Activated CD4-positive, CD25-positive, alpha-beta regulatory T cell (primary cell): Measurements from ENCODE around the gene NPDC1.
"Not testable (repeated sequence)": the region's sequence is repeated elsewhere in the genome, so short reads cannot be mapped to it uniquely, and the experiment has no call there.

Source experiments
- DNase-seq, 4 experiments: peaks; one replicate each; lab custom pipeline; 2025; lab: John Stamatoyannopoulos, UW

The NPDC1 gene

DNA sequence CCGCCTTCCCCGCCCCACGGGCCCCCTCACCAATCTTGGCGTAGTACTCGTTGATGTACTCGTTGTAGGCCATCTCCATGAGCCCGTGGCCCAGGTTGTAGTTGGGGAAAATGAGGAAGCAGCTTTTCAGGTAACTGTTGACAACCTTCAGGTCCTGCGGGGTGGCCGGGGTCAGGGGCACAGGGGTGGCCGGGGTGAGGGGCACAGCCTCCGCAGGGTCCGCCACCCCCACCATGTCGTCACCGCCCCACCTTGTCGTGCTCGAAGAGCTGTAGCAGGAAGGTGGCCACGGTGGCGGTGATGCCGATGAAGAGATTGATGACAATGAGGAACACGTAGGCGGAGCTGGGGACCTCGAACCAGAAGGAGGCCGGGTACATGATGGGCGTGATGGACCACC lies 34.8 kb downstream of the NPDC1 start:
- DNase-seq = no peak

DNA sequence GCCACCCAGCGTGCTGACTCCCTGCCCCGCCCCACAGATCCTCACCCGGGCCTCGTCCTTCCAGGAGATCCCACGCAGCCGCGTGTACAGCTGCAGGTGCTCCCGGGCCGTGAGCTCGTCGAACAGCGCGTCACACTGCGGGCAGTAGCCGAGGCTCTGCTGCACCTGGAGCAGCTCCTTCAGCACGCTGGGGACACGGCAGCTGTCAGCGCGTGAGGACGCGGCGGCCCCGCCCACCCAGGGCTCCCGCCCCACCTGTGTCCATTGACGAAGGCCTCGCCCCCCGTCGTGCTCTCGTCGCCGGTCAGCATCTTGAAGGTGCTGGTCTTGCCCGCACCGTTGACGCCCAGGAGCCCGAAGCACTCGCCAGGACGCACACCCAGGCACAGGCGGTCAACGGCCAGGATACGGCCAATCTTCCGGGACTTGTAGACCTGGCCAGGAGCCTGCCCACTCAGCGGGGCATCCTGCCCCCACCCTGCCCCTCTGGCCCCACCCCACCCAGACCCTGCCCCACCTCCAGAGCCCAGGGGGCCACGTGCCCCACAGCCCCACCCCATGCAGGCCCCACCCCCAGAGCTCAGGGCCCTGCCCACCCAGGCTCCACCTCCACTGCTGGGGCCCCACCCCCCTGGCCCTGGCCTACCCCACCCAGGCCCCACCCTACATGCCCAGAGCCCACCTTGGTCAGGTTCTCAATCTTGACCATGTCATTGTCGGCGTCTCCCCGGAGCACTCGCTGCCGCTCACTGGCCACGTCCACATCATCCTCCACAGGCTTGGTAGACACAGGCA lies 35.8 kb downstream of the NPDC1 start:
- no peak for DNase-seq

DNA sequence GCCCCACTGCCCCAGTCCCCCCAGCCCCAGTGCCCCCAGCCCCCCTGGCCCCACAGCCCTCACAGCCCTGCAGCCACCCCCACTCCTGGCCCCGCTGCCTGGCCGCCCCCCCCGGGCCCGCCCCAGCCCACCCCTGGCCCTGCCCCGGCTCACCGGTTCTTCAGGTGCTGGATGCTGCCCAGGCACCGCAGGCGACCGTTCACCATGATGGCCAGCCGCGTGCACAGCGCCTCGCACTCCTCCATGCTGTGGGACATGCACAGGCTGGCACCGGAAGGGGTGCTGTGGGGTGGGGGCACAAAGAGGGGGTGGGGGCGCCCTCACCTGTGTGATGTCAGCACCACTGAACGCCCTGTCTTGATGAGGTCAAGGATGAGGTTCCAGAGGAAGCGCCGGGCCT lies 36.8 kb downstream of the NPDC1 start:
- DNase-seq = no peak

DNA sequence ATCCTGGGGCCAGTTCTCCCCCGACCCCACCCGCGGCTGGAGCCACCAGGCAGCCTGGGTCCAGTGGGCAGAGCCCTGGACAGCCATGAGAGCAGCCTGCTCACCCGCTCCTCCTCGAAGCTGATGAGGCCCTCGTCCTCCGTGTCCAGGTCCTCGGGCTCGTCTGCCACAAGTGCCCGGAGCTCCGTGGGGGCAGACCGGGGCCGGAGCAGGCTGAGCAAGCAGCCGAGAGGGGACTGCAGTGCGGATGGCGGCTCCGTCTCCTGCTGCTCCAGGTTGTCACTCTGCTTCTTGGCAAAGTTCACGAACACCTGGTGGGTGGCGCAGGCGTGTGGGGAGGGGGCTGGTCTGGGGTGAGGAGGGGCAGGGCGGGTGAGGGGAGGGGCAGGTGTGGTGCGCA lies 37.7 kb downstream of the NPDC1 start:
- no peak for DNase-seq

DNA sequence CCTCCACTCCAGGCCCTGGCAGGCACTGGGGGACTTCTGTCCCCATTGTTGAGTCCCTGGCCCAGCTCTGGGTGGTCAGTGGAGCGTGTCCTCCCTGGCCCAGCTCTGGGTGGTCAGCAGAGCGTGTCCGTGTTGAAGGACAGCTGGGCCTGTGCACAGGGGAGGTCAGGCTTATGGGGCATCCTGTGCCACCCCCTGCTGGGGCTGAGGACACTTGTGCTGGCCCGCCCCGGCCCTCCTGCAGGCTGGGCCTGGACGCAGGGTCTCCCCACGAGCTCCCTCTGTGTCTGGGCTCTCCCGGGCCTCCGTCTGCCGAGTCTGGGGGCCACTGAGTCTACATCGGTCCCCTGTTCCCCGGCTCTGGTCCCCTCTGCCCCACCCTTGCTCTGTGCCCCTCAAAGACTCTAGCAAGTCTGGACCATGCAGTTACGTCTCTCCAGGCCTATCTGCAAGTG lies 38.1 kb downstream of the NPDC1 start:
- DNase-seq = no peak

DNA sequence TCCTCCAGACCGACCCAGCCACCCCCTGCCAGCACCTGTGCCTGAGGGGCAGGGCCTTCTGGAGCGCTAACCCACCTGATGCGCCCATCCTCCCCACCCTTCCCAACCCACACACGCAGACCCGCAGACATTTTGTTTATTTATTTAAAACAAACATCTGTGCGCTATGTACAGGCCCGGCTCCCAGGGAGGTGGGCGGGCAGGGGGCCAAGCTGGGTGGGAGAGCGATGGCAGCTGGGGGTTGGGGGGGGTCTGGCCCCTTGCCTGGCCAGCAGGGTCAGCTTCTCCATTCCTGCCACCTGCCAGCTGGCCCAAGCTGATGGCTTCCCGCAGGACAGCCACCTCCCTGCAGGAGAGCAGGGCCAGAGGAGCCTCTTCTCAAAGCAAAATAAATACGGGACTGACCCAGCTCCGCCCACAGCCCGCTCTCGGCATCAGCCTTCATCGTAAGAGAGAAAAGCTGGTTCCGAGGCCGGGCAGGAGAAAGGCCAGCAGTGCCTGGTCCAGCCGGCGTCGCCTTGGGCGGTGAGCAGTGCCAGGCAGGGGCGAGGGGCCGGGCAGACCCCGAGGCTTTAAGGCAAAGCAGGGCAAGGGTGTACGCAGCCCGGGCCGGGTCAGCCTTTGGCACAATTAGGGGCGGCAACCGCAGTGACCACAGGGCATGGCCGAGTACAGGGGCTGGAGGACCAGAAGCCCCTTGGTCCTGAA lies 38.7 kb downstream of the NPDC1 start:
- DNase-seq = no peak

DNA sequence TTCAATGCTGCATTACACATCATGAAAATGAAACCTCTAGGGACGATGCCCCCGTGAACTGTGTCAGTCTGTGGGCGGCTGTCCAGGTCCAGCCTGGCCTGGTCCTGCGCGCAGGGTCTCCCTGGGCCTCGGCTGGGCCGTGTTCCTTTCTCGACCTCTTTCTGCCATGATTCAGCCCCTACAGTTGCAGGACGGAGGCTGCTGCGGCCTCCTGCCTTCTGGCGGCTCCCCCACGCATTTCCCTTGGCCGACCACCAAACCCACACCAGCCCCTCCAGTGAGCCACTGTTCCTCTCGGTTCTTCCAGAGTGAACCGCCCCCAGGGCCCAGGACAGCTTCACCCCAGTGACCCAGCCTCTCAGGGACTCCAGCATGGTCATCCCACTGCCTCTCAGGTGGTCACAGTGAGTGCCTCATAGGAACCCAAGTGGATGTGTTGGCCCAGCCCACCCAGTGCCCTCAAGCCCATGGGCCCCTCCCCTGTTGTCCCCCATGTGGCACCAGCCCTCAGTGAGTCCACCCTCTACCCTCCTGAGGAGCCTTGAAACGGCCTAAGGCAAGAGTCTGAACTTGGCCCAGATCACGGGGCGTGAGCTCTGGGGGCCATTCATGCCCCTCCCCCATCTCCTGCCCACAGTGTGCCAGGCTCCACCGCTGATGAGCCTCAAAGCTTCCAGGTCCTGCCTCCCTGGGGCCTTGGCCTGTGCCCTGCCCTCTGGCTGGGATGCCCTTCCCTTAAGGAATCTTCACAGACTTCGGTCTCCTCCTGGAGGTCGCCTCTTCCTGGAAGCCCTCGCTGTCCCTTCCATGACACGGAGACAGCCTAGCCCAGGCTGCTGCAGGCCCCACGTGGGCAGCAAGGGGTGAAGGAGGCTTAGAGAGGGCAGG lies 39.6 kb downstream of the NPDC1 start:
- no peak for DNase-seq

DNA sequence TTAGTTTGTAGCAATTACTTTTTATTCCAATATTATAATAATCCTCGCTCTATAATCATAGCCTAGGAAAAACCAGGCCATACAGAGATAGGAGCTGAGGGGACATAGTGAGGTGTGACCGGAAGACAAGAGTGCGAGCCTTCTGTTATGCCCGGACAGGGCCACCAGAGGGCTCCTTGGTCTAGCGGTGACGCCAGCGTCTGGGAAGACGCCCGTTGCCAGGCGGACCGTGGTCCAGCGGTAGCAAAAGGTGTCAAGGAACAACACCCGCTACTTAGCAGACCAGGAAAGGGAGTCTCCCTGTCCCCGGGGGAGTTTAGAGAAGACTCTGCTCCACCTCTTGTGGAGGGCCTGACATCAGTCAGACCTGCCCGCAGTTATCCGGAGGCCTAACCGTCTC lies 41.7 kb downstream of the NPDC1 start:
- DNase-seq = not testable (repeated sequence)

DNA sequence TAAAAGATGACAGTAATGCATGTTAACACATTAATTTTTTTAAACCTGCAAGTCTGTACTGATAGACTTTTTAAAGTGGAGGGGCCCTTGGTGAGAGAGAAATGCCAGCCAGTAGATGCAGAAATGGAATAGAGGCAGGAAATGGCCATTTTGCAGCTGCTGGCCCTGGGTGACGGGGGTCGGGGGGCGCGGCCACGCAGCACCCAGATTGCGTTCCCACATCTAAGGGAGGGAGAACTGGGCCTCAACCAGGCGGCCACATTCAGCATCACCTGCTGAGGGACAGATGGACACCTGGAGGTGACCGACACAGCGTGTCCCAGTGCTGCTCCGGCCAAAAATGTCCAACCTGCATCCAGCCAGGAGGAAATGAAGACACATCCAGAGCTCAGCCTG lies 43.3 kb downstream of the NPDC1 start:
- no peak for DNase-seq

DNA sequence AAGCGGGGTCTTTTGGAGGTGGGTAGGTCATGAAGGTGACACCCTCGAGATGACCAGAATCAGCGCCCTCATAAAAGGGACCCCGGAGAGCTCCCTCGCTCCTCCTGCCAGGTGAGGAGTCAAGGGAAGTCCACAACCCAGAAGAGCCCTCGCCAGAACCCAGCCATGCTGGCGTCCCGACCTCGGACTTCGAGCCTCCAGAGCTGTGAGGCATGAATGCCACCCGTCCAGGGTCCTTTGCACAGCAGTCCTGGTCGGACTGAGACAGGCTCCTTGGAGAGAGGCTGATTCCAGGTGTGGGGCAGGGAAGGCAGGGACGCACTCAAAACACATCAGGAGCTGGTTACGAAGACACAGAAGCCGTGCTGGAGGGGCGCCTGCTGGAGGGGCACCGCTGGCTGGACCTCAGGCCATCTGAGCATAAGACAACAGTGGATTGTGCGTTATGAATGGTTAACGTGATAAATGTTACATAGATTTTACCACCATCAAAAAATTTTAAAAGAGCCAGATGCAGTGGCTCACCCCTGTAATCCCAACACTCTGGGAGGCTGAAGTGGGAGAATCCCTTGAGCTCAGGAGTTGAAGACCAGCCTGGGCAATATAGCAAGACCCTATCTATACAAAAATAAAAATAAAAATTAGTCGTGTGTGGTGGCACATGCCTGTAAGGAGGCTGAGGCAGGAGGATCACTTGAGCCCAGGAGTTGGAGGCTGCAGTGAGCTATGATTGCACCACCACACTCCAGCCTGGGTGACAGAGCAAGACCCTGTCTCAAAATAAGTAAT lies 43.9 kb downstream of the NPDC1 start:
- DNase-seq = no peak

DNA sequence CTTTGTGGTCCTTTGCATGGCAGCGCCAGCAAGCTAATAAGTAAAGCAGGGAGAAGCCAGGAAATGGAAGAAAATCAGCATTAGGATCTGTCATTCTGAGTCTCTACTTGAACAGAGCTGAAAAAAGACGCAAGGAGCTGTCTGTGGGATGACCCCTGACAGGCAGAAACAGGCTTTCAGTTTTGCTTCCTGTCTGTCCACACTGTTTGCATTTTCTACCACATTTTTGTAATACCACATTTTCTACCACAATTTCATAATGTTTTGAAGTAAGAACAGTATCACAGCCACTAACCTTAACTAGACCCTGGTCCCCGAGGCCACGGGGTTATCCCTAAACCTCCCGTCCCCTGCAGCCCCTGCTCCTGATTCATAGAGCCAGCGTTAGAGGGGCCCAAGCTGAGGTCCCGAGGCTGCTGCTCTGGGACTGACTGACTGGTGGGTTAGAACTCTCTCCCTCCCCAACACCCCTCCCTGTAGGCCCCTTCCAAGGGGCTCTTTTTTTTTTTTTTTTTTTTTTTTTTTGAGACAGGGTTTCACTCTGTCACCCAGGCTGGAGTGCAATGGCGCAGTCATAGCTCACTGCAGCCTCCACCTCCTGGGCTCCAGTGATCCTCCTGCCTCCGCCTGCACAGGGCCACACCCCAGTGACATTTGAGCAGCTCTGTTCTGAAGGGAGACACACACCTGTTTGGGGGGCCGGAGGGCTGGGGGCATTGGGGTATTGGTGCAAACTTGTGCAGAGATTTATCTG lies 45.6 kb downstream of the NPDC1 start:
- DNase-seq = no peak

DNA sequence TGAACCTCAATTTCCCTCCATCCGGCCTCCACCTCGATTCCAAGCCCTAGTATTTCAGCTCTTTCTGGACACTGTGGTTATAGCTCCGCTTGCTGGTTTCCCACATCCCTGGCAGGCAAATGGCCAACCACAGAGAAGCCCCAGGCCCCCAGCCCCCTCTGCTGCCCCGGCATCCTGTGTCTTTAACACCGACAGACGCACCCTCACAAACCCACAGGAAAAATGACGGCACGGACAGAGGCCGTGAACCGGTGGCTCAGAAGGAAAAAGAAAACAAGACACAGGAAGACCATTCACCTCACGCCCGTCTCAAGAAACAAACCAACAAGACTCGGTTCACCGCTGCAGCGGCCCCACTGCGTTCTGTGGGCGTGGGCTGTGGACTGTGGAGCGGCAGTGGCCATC lies 48.1 kb downstream of the NPDC1 start:
- no peak for DNase-seq

DNA sequence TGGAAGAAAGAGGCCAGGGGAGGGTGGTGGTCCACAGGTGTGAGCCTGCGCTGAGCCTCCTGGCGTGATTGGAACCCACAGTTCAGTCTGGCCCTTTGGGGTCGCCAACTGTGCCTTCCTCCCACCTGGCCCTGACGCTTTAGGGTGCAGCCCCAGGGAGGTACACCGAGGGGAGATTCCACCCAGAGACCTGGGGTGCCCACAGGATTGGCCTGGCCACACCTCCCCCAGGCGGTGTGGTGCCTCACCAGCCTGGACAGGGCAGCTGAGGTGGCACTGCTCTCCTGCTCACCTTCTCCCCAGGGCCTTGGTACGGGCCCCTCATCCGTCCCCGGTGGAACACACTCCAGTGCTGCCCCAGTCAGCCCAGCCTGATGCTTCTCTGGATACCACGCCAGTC lies 48.6 kb downstream of the NPDC1 start:
- DNase-seq = no peak

DNA sequence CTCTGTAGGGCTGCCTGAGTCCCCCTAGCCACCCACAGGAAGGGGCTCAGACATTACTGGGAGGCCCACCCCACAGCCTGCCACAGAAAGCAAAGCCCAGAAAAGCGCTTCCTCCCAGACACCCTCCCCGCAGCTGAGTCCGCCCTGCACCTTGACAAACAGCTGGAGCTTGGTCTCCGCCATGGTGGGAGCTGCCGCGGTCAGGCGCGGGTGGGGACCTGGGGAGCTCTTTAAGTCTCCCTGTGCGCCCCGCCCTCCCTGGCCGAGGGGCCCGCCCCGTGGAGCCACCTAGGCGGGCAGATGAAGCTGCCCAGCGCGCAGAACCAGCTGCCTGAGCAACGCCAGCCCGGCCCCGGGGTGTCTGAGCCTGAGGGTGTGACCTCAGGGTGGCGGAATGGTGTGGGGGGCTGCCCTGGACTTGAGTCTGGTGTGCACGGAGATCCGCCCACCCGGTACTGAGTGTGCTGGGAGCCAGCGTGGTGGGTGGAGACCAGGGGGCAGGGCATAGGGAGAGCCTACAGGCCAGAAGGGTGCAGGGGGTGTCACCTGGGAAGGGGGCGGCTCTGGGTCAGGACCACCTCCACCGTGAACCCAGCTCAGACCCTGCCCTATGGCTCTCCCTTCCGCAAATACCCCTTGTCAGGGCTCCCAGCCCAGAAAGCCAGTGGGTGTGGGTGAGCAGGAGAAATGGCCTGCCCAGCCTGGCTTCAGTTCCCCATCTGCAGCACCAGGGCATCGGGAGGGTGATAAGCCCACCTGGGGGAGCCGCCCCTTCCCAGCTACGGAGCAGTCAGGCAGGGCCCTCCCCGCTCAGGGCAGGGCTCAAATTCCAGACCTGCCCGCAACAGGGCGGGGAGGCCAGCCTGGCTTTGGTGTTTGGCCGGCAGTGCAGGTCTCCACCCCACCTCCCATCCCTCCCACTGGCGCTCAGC lies 49.4 kb downstream of the NPDC1 start, which contains the start of gene CLIC3:
CLIC3 (minus strand) TSS at position 208 of the 932 bp plus-strand sequence; CDS start at position 183, 25 bp downstream.
- DNase-seq = no peak

DNA sequence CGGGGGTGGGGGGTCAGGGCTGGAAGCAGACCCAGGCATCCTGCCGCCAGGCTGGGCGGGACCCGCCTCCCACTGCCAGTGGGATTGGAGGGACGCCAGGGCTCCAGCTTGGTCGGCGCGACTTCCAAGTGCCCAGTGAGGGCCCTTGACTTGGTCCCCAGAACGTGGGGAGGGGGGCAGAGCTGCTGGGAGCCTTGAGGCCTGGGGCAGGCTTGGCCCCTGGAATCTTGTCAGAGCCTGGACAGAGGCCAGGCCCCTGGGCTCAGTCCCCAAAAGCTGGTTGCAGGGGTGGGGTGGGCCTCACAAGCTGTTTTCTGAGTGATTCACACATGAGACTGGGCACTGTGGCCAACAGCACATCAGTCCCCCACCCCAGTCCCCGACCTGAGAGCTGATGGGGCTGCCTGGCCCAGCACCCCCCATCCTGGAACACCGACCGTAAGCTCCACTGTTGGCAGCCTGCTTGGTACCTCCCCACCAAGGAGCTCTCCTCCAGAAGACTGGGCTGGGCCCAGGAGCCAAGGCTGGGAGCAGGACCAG lies 50.1 kb downstream of the NPDC1 start:
- no peak for DNase-seq

DNA sequence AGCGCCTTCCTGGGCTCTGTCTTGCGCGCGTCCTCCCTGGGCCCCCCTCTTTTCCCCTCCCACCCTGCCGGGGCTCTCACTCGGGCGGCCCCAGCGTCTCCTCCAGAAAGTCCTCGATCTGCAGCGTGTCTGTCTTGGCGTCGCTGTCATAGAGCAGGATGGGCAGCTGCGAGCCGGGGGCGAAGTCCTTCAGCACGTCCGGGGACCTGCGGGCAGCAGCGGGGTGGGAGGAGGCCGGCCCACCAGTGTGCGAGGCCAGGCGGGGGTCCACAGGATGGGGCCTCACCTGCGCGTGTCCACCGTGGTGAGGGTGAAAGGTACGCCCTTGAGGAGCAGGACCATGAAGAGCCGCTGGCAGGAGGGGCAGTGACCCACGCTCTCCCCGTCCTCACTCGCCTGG lies 50.6 kb downstream of the NPDC1 start:
- no peak for DNase-seq

DNA sequence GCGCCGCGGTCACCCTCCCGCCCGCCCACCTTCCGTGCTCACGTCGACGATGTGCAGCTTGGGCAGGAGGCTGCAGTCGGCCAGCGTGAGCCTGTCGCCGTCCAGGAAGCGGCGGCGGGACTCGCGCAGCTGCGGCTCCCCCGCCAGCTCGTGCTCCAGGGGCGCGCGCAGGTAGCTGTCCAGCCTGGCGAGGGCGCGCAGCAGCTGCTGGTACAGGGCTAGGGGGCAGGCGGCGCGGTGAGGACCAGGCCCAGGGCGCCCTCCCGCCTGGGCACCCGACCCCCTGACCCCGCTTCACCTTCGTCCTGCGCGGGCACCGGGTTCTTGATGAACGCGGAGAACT lies 51.1 kb downstream of the NPDC1 start:
- DNase-seq = no peak

DNA sequence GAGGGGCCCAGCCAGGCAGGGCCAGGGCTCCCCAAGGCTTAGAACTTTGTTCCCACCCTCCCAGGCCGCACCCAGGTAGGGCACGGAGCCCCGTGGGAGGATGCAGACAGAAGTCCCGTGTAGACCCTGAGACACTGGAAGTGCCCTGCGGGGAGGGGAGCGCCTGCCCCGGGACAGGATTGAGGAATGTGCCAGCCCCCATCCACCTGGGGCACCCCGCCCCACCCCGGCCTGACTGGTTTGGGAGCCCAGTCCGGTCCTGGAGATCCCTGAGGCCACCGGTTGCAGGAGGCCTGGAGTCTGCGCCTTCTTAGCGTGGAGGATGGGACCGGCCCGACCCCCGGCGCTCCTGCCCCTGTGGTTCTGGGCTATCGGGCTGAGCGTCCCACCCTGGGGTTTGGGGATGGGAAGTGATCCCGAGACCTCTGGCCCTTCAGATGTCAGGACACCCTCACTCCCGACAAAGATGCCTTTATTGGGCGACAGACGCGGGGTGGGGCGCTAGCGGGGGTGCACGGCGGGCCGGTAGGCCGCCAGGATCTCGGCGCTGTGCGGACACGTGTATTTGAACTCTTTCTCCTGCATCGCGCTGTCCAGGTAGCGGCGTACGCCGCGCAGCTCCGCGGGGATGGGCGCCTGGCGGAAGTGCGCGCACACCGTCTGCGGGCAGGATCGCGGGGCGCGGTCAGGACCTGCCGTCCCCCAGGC lies 51.6 kb downstream of the NPDC1 start:
- no peak for DNase-seq

DNA sequence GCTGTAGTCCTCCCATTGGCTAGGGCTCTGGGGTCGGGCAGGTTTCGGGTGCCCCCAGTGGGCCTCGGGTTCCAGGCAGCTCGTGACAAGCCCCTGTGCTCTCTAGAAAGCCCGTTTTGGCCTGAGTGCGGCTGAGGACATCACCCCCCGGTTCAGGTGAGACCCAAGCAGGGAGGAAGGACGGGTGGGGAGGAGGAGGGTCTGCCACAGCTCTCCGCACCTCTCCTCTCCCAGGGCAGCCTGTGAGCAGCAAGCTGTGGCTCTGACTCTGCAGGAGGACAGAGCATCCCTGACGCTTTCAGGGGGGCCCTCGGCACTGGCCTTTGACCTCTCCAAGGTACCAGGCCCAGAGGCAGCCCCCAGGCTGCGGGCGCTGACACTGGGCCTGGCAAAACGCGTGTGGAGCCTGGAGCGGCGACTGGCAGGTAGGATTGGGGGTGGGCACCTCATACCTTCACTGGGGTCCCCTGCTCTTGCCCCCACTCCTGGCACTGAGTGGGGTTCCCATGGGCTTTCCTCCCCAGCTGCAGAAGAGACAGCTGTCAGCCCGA lies 53.1 kb downstream of the NPDC1 start:
- DNase-seq = peak in 1 of 4 experiments; percentile 55
